ENCODE measurements around the gene FRY.

GRCh38 chr13:32013181-32013580 is 18.4 kb upstream of the FRY start:
- TF ChIP-seq, protein P1, sequence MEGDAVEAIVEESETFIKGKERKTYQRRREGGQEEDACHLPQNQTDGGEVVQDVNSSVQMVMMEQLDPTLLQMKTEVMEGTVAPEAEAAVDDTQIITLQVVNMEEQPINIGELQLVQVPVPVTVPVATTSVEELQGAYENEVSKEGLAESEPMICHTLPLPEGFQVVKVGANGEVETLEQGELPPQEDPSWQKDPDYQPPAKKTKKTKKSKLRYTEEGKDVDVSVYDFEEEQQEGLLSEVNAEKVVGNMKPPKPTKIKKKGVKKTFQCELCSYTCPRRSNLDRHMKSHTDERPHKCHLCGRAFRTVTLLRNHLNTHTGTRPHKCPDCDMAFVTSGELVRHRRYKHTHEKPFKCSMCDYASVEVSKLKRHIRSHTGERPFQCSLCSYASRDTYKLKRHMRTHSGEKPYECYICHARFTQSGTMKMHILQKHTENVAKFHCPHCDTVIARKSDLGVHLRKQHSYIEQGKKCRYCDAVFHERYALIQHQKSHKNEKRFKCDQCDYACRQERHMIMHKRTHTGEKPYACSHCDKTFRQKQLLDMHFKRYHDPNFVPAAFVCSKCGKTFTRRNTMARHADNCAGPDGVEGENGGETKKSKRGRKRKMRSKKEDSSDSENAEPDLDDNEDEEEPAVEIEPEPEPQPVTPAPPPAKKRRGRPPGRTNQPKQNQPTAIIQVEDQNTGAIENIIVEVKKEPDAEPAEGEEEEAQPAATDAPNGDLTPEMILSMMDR (IDR thresholded peaks at IDR 0.05): no peak
- no peak for TF ChIP-seq POLR2A (IDR thresholded peaks at IDR 0.05)
